Upper lobe of right lung (tissue), 1 donor: Measurements from ENCODE around the gene ROBO3. TPM values are rescaled to one million over a fixed set of nuclear protein-coding genes. Genes with fewer than 3 reads are reported as not detected.

ENCODE experiments used
- ATAC-seq: fragments of 200-7000 bp; cut with Tn5 transposase; one replicate; pipeline ENCODE4 v1.9.1; 2020; ENCODE audit warnings: mild to moderate bottlenecking, moderate library complexity
- DNase-seq: peaks from one replicate; pipeline ENCODE4 v3.0.0-alpha.2; 2020
- H3K27ac ChIP-seq: fragments of 200-600 bp; one replicate; pipeline ENCODE4 v1.8.0; 2022
- H3K27me3 ChIP-seq: fragments of 200-600 bp; one replicate; pipeline ENCODE4 v1.8.0; 2022; ENCODE audit warnings: mild to moderate bottlenecking
- H3K36me3 ChIP-seq: fragments of 200-600 bp; one replicate; pipeline ENCODE4 v1.8.0; 2022
- H3K4me1 ChIP-seq: fragments of 200-600 bp; one replicate; pipeline ENCODE4 v1.8.0; 2022
- H3K4me3 ChIP-seq: fragments of 200-600 bp; one replicate; pipeline ENCODE4 v1.8.0; 2022; ENCODE audit warnings: mild to moderate bottlenecking
- H3K9me3 ChIP-seq: fragments of 200-600 bp; one replicate; pipeline ENCODE4 v1.8.0; 2022
- intact Hi-C: fragments of 100-400 bp; cut with DNase I; formaldehyde crosslinking; loops from one replicate; pipeline ENCODE4 v1.11.0; 2022
- total RNA-seq: library from RNA; stranded (reverse); fragmentation: NEBNext Ultra II Directional; extraction: Animal tissue kit (Norgen Biotek cat#: 25700); gene quantifications from one replicate; pipeline ENCODE4 v1.2.1, GENCODE V29; 2021
- TF ChIP-seq, protein P1 (sequence below): fragments of 200-600 bp; IDR thresholded peaks from one replicate; pipeline ENCODE4 v1.8.0; 2022; ENCODE audit warnings: antibody characterized with exemption
- donor health status: DM: no; HTN: yes; CAD: no; lungs with severe emphysema.

ROBO3 gene
- total RNA-seq, 1 donor from 2014 or later: 12.6 TPM

DNA sequence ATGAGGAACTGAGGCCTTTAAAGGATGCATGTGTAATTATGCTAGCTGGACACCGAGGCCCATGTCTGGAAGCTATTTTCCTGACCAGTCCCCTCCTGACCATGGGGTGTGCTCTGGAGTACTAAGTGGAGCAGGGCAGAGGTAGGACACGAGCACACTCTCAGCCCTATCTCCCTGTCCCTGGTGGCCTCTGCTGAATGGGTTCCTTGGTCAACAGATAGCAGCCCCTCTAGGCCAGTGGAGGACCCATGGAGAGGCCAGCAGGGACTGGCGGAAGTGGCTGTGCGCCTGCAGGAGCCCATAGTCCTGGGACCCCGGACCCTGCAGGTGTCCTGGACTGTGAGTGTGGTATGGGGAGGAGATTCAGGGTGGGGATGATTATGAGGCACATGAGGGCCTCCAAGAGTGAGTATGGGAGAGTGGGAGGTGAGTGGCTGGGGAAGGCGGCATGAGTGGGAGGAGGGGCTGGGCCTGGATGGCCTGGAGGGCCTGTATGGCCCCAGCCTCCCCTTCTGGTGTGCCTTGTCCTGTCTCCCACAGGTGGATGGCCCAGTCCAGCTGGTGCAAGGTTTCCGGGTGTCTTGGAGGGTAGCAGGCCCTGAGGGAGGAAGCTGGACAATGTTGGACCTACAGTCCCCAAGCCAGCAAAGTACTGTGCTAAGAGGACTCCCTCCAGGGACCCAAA is 9.5 kb downstream of the ROBO3 start:
- intact Hi-C loops: no loop called here
- H3K36me3 ChIP-seq: no peaks in the 10 kb centered on the region
- no peaks in the 10 kb centered on the region for H3K9me3 ChIP-seq
- no peak overlapping the region for H3K27ac ChIP-seq
- peaks cover 33% of the 10 kb centered on the region for H3K27me3 ChIP-seq
- ATAC-seq: no peak
- H3K4me1 ChIP-seq: peaks cover 6% of the 10 kb centered on the region
- DNase-seq: peak; percentile 62
- H3K4me3 ChIP-seq: no peak overlapping the region
- TF ChIP-seq, protein P1, sequence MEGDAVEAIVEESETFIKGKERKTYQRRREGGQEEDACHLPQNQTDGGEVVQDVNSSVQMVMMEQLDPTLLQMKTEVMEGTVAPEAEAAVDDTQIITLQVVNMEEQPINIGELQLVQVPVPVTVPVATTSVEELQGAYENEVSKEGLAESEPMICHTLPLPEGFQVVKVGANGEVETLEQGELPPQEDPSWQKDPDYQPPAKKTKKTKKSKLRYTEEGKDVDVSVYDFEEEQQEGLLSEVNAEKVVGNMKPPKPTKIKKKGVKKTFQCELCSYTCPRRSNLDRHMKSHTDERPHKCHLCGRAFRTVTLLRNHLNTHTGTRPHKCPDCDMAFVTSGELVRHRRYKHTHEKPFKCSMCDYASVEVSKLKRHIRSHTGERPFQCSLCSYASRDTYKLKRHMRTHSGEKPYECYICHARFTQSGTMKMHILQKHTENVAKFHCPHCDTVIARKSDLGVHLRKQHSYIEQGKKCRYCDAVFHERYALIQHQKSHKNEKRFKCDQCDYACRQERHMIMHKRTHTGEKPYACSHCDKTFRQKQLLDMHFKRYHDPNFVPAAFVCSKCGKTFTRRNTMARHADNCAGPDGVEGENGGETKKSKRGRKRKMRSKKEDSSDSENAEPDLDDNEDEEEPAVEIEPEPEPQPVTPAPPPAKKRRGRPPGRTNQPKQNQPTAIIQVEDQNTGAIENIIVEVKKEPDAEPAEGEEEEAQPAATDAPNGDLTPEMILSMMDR: no peak

DNA sequence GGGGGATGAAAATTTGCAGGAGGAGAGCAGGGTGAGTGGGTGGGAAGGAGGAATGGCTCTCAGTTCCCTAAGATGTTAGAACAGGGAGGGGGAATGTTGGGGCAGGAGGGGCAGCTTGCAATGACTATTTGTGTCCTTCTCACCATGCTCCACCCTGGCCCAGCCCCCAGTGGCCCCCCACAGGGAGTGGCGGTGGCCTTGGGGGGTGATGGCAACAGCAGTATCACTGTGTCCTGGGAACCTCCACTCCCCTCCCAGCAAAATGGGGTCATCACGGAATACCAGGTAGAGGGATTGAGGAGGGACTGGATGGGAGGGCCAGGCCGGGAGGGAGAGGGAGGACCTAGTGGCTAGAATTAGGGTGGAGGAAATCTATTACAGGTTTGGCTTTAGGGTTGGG is 10.2 kb downstream of the ROBO3 start:
- H3K4me3 ChIP-seq: peak overlapping the region; percentile 69
- TF ChIP-seq, protein P1: no peak
- H3K9me3 ChIP-seq: no peaks in the 10 kb centered on the region
- peaks cover 27% of the 10 kb centered on the region for H3K27me3 ChIP-seq
- intact Hi-C loops: no loop called here
- no peaks in the 10 kb centered on the region for H3K36me3 ChIP-seq
- H3K4me1 ChIP-seq: peaks cover 6% of the 10 kb centered on the region
- no peak overlapping the region for H3K27ac ChIP-seq
- ATAC-seq (no peak), DNase-seq (peak; percentile 53)

DNA sequence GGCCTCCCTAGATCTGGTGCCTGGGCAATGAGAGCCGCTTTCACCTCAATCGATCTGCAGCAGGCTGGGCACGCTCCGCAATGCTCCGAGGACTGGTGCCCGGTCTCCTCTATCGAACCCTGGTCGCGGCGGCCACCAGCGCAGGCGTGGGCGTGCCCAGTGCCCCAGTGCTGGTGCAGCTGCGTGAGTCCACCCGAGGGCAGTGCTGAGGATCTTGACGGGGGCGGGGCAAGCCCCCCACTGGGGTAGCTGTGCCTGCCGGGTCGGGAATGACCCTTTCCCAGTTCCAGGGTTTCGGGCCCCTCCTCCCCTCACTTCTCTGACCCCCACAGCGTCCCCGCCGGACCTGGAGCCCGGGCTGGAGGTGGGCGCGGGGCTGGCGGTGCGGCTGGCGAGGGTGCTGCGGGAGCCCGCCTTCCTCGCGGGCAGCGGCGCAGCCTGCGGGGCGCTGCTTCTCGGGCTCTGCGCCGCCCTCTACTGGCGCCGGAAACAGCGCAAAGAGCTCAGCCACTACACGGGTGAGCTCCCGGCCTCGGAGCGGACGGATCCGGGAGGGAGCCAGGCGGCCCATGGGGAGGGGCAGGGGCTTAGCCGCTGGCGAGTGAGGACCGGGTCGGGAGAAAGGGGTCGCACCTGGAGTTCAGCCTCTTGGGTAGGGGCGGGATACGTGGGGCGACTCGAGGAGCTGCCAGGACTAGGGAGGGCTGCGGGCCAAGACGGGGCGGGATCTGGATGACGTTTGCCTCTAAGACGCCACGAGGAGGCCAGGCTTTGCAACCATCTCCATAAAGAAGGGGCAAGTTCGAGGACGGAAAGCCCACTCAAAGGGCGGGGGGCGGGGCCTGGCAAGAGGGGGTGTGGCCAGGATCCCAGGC is 10.9 kb downstream of the ROBO3 start:
- Histone ChIP-seq H3K4me1 (peaks cover 6% of the 10 kb centered on the region), H3K4me3 (peak overlapping the region; percentile 69), H3K36me3 (no peaks in the 10 kb centered on the region), H3K9me3 (no peaks in the 10 kb centered on the region), H3K27me3 (peaks cover 20% of the 10 kb centered on the region), H3K27ac (peak overlapping the region; percentile 93)
- intact Hi-C loops: no loop called here
- TF ChIP-seq, protein P1: peak; percentile 74
- peak; percentile 92 for ATAC-seq
- DNase-seq: peak; percentile 93

DNA sequence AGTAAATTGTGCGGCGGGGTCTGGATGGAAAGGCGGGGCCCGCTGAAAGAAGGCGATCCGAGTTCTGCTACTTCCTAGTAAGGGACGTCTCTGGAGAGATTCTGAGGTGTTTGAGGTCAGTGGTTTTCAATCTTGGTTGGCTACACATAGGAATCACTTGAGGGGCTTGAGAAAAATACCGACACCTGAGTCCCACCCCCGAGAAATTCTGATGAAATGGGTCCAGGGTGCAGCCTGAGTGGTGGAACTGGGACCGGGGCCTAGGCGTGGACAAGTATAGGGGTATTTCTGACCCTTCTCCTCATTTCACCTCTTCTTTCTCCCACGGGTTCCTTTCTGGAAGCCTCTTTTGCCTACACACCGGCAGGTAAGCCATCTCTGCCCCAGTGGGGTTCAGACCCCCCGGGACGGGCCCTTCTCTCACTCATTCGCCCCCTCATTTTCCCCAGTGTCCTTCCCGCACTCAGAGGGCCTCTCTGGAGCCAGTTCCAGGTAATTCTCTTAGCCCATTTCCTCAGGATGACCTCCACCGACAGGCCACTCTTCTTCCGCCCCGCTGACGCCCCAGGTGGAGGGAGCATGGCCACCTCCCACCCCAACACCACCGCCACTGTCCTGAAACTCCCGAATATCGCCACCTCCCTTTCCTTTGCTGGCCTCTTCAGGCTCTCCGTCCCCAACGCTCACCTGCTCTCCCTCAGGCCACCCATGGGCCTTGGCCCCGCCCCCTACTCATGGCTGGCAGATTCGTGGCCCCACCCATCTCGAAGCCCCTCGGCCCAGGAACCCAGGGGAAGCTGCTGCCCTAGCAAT is 11.8 kb downstream of the ROBO3 start:
- Histone ChIP-seq H3K27ac (peak overlapping the region; percentile 93), H3K27me3 (peaks cover 13% of the 10 kb centered on the region), H3K4me3 (peak overlapping the region; percentile 69), H3K36me3 (no peaks in the 10 kb centered on the region), H3K9me3 (no peaks in the 10 kb centered on the region), H3K4me1 (peaks cover 6% of the 10 kb centered on the region)
- TF ChIP-seq, protein P1: no peak
- ATAC-seq (no peak), DNase-seq (peak; percentile 71)
- intact Hi-C loops: no loop called here

DNA sequence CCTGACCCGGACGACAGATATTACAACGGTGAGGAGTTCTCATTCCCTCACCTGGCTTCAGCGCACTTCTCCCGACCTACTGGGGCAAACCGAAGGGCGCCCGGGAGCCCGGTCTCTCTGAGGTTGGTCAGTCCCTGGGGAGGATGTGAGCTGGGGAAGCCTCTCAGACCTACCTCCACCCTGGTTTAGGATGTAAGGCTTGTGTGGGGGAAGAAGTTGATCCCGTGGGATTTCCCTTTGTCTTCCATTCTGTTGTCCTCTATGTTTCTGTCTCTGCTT is 12.3 kb downstream of the ROBO3 start:
- TF ChIP-seq, protein P1: no peak
- H3K4me3 ChIP-seq: peak overlapping the region; percentile 69
- H3K36me3 ChIP-seq: no peaks in the 10 kb centered on the region
- H3K4me1 ChIP-seq: peaks cover 6% of the 10 kb centered on the region
- DNase-seq: no peak
- ATAC-seq: no peak
- no peak overlapping the region for H3K27ac ChIP-seq
- peaks cover 9% of the 10 kb centered on the region for H3K27me3 ChIP-seq
- H3K9me3 ChIP-seq: no peaks in the 10 kb centered on the region
- intact Hi-C loops: no loop called here
